ENCODE measurements around the gene ROR1.
"Not testable (repeated sequence)": the region's sequence is repeated elsewhere in the genome, so short reads cannot be mapped to it uniquely, and the experiment has no call there.

Gene ROR1

GRCh38 chr1:64093941-64094340 is 320.1 kb downstream of the ROR1 start:
- DNase-seq (ENCODE audit: low spot score): no peak

- DNase-seq (ENCODE audit: low spot score): no peak
Observed at GRCh38 chr1:64095832-64096231, 322.0 kb downstream of the ROR1 start.

GRCh38 chr1:64097859-64098258 is 324.0 kb downstream of the ROR1 start:
- DNase-seq (ENCODE audit: low spot score): no peak

GRCh38 chr1:64098436-64098835 is 324.6 kb downstream of the ROR1 start:
- no peak for DNase-seq (ENCODE audit: low spot score)

GRCh38 chr1:64098846-64099582 is 325.2 kb downstream of the ROR1 start:
- DNase-seq (ENCODE audit: low spot score): no peak

- DNase-seq (ENCODE audit: low spot score): no peak
Observed at GRCh38 chr1:64100791-64101190, 327.0 kb downstream of the ROR1 start.

- DNase-seq (ENCODE audit: low spot score): not testable (repeated sequence)
Observed at GRCh38 chr1:64104585-64104984, 330.8 kb downstream of the ROR1 start.

- DNase-seq (ENCODE audit: low spot score): no peak
Observed at GRCh38 chr1:64107118-64107519, 333.3 kb downstream of the ROR1 start.

- no peak for DNase-seq (ENCODE audit: low spot score)
Observed at GRCh38 chr1:64107632-64108031, 333.8 kb downstream of the ROR1 start.

GRCh38 chr1:64110924-64111777 is 337.3 kb downstream of the ROR1 start:
- peak; percentile 85 for DNase-seq (ENCODE audit: low spot score)

GRCh38 chr1:64111787-64112186 is 338.0 kb downstream of the ROR1 start:
- no peak for DNase-seq (ENCODE audit: low spot score)

GRCh38 chr1:64112281-64112680 is 338.5 kb downstream of the ROR1 start:
- DNase-seq (ENCODE audit: low spot score): no peak

GRCh38 chr1:64114012-64114525 is 340.3 kb downstream of the ROR1 start:
- no peak for DNase-seq (ENCODE audit: low spot score)

GRCh38 chr1:64116537-64116936 is 342.7 kb downstream of the ROR1 start:
- DNase-seq (ENCODE audit: low spot score): no peak

- DNase-seq (ENCODE audit: low spot score): no peak
Observed at GRCh38 chr1:64117492-64117891, 343.7 kb downstream of the ROR1 start.

GRCh38 chr1:64121766-64122385 is 348.1 kb downstream of the ROR1 start:
- no peak for DNase-seq (ENCODE audit: low spot score)

GRCh38 chr1:64122588-64122987 is 348.8 kb downstream of the ROR1 start:
- no peak for DNase-seq (ENCODE audit: low spot score)

GRCh38 chr1:64124704-64125440 is 351.1 kb downstream of the ROR1 start:
- no peak for DNase-seq (ENCODE audit: low spot score)

- no peak for DNase-seq (ENCODE audit: low spot score)
Observed at GRCh38 chr1:64126581-64126980, 352.8 kb downstream of the ROR1 start.

- no peak for DNase-seq (ENCODE audit: low spot score)
Observed at GRCh38 chr1:64127297-64127696, 353.5 kb downstream of the ROR1 start.

GRCh38 chr1:64129701-64130100 is 355.9 kb downstream of the ROR1 start:
- DNase-seq (ENCODE audit: low spot score): no peak

- no peak for DNase-seq (ENCODE audit: low spot score)
Observed at GRCh38 chr1:64131155-64131554, 357.3 kb downstream of the ROR1 start.
